ENCODE results near the gene FBXO47. TPM values are rescaled to one million over a fixed set of nuclear protein-coding genes. Genes with fewer than 3 reads are reported as not detected.
A peak's percentile ranks its signal among the peaks of the same experiment; 100 is the strongest.

The FBXO47 gene
- total RNA-seq, 2 donors from 2014 or later, result not detected

- H3K9me3 ChIP-seq (ENCODE audit: control insufficient read depth, low read length, poor library complexity, severe bottlenecking), result no peaks in the 10 kb centered on the region
- peak overlapping the region; percentile 99 for H3K27ac Mint-ChIP-seq
- DNase-seq (no peak), ATAC-seq (no peak)
- H3K36me3 Mint-ChIP-seq (ENCODE audit: low read depth), result peaks cover 3% of the 10 kb centered on the region
- H3K4me1 Mint-ChIP-seq, result peaks cover 57% of the 10 kb centered on the region
- H3K27me3 Mint-ChIP-seq, result no peaks in the 10 kb centered on the region
- H3K4me3 Mint-ChIP-seq, result peak overlapping the region; percentile 39
Measured at GRCh38 chr17:38888842-38889241, 78.4 kb downstream of the FBXO47 start.

- ATAC-seq (no peak), DNase-seq (no peak)
- H3K9me3 ChIP-seq (ENCODE audit: control insufficient read depth, low read length, poor library complexity, severe bottlenecking), result no peaks in the 10 kb centered on the region
- peak overlapping the region; percentile 88 for H3K4me3 Mint-ChIP-seq
- H3K36me3 Mint-ChIP-seq (ENCODE audit: low read depth), result peaks cover 3% of the 10 kb centered on the region
- H3K27me3 Mint-ChIP-seq, result no peaks in the 10 kb centered on the region
- peak overlapping the region; percentile 92 for H3K27ac Mint-ChIP-seq
- H3K4me1 Mint-ChIP-seq, result peaks cover 61% of the 10 kb centered on the region
Measured at GRCh38 chr17:38886643-38887010, 80.6 kb downstream of the FBXO47 start.

Other genes starting within 250 kb of the FBXO47 start
- 10 to 100 TPM; 12.0 to 12.8 TPM for gene CISD3, start 237.1 kb downstream of the FBXO47 start, total RNA-seq
- gene PCGF2, start 219.1 kb downstream of the FBXO47 start, total RNA-seq, result not detected
- gene PSMB3, start 214.7 kb downstream of the FBXO47 start, total RNA-seq, result 10 to 100 TPM; 78.5 to 85.5 TPM
- gene PIP4K2B, start 167.8 kb downstream of the FBXO47 start, total RNA-seq, result 10 to 100 TPM; 28.2 to 33.5 TPM
- 10 to 100 TPM; 69.6 to 88.5 TPM for gene CWC25, start 142.1 kb downstream of the FBXO47 start, total RNA-seq
- 1,000 to 10,000 TPM; 1,821 to 1,859 TPM for gene RPL23, start 113.7 kb downstream of the FBXO47 start, total RNA-seq
- gene LASP1, start 97.3 kb downstream of the FBXO47 start, total RNA-seq, result 100 to 1,000 TPM; 106 to 115 TPM
- gene PLXDC1, start 184.2 kb upstream of the FBXO47 start, total RNA-seq, result 10 to 100 TPM in 1 of 2 donors, 1 to 10 TPM in 1; 7.5 to 11.7 TPM
- gene ARL5C, start 198.8 kb upstream of the FBXO47 start, total RNA-seq, result not detected
- gene CACNB1, start 230.3 kb upstream of the FBXO47 start, total RNA-seq, result 10 to 100 TPM; 21.4 to 21.9 TPM
- gene RPL19, start 232.9 kb upstream of the FBXO47 start, total RNA-seq, result 1,000 to 10,000 TPM; 3,035 to 3,199 TPM